Iris pigment epithelial cell (primary cell): ENCODE results near the gene TRIM4.

Experiments
- DNase-seq: peaks from one replicate; pipeline ENCODE4 v3.0.0-alpha.2; 2011; ENCODE audit warnings: low read depth

The TRIM4 gene

DNA sequence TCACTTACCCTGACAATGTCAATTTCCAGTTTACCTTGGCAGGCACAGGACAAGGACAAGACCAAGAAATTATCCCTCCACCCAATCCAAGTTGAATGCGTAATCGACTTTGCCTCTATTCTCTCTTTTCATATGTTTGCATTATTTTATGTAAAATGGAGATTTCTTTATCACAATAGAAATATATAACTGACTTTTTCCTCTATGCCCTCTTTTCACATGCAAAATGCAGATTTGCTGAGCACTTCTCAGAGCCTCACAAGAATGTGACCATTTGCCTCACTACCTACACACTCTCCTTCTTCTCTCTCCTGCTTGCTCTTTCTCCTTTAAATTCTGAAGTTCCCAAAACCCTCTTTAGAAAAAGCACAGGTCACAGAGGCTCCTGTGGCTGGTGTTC lies 76.4 kb downstream of the TRIM4 start:
- no peak for DNase-seq
